HEK293 (cell line): ENCODE results near the gene ZNF429.

Experiments used
- CTCF ChIP-seq: fragments of 450-650 bp; formaldehyde crosslinking; IDR thresholded peaks from 2 replicates; pipeline ENCODE4 v1.5.1; 2016; ENCODE audit warnings: missing biosample characterization, missing genetic modification characterization
- REST ChIP-seq: fragments of 450-650 bp; formaldehyde crosslinking; IDR thresholded peaks from 2 replicates; pipeline ENCODE4 v1.5.1; 2016; ENCODE audit warnings: missing biosample characterization, missing genetic modification characterization
- YY1 ChIP-seq: fragments of 450-650 bp; formaldehyde crosslinking; IDR thresholded peaks from 2 replicates; pipeline ENCODE4 v1.5.1; 2018; ENCODE audit warnings: missing biosample characterization, missing genetic modification characterization
- ZBTB1 ChIP-seq: fragments of 450-650 bp; formaldehyde crosslinking; IDR thresholded peaks from 2 replicates; pipeline ENCODE4 v1.5.1; 2016; ENCODE audit warnings: missing biosample characterization, missing genetic modification characterization
- ZNF221 ChIP-seq: fragments of 450-650 bp; formaldehyde crosslinking; IDR thresholded peaks from 2 replicates; pipeline ENCODE4 v1.5.1; 2017; ENCODE audit warnings: missing biosample characterization, missing genetic modification characterization, borderline replicate concordance
- ZNF501 ChIP-seq: fragments of 450-650 bp; formaldehyde crosslinking; IDR thresholded peaks from 2 replicates; pipeline ENCODE4 v1.5.1; 2016; ENCODE audit warnings: missing biosample characterization, missing genetic modification characterization
- ZNF629 ChIP-seq: fragments of 450-650 bp; formaldehyde crosslinking; IDR thresholded peaks from 2 replicates; pipeline ENCODE4 v1.5.1; 2017; ENCODE audit warnings: missing biosample characterization, missing genetic modification characterization

GRCh38 chr19:21519488-21519887 is 14.1 kb downstream of the ZNF429 start:
- TF ChIP-seq CTCF (tag by site-specific recombination), result no peak
- TF ChIP-seq YY1 (tag by site-specific recombination), result no peak
- no peak for TF ChIP-seq REST
- TF ChIP-seq ZNF629, result no peak
- no peak for TF ChIP-seq ZNF501 (tag by site-specific recombination)
- no peak for TF ChIP-seq ZNF221
- no peak for TF ChIP-seq ZBTB1 (tag by site-specific recombination)
